ENCODE data around the gene WTIP.

WTIP gene

GRCh38 chr19:34525001-34525400 lies 43.4 kb downstream of the WTIP start:
- no peak for TF ChIP-seq CTCF (IDR thresholded peaks at IDR 0.05; ENCODE audit: low read depth, low read length, missing control alignments)
- no peak overlapping the region for H3K4me3 ChIP-seq (ENCODE audit: low read depth, low read length)
- in situ Hi-C loops (cut with HindIII; ENCODE audit: low sequenced_read_pairs): no loop called here
- DNase-seq (ENCODE audit: low read depth): no peak

GRCh38 chr19:34534206-34534605 lies 52.6 kb downstream of the WTIP start:
- no peak for DNase-seq (ENCODE audit: low read depth)
- TF ChIP-seq CTCF (IDR thresholded peaks at IDR 0.05; ENCODE audit: low read depth, low read length, missing control alignments): no peak
- in situ Hi-C loops (cut with HindIII; ENCODE audit: low sequenced_read_pairs): no loop called here
- no peak overlapping the region for H3K4me3 ChIP-seq (ENCODE audit: low read depth, low read length)

- no peak for DNase-seq (ENCODE audit: low read depth)
- no peak overlapping the region for H3K4me3 ChIP-seq (ENCODE audit: low read depth, low read length)
- in situ Hi-C loops (cut with HindIII; ENCODE audit: low sequenced_read_pairs): no loop called here
- TF ChIP-seq CTCF (IDR thresholded peaks at IDR 0.05; ENCODE audit: low read depth, low read length, missing control alignments): no peak
Measured at GRCh38 chr19:34539396-34539795, 57.8 kb downstream of the WTIP start.

GRCh38 chr19:34540811-34541557 lies 59.4 kb downstream of the WTIP start:
- in situ Hi-C loops (cut with HindIII; ENCODE audit: low sequenced_read_pairs): no loop called here
- no peak overlapping the region for H3K4me3 ChIP-seq (ENCODE audit: low read depth, low read length)
- no peak for DNase-seq (ENCODE audit: low read depth)
- no peak for TF ChIP-seq CTCF (IDR thresholded peaks at IDR 0.05; ENCODE audit: low read depth, low read length, missing control alignments)

- no peak overlapping the region for H3K4me3 ChIP-seq (ENCODE audit: low read depth, low read length)
- in situ Hi-C loops (cut with HindIII; ENCODE audit: low sequenced_read_pairs): loop anchor here (5.0 kb wide), 1 partner anchor 32 kb away; no protein-coding TSS in a partner anchor
- DNase-seq (ENCODE audit: low read depth): no peak
- TF ChIP-seq CTCF (IDR thresholded peaks at IDR 0.05; ENCODE audit: low read depth, low read length, missing control alignments): no peak
Measured at GRCh38 chr19:34549833-34550232, 68.3 kb downstream of the WTIP start.

GRCh38 chr19:34555447-34555846 lies 73.9 kb downstream of the WTIP start:
- peak; percentile 12 for TF ChIP-seq CTCF (IDR thresholded peaks at IDR 0.05; ENCODE audit: low read depth, low read length, missing control alignments)
- no peak for DNase-seq (ENCODE audit: low read depth)
- in situ Hi-C loops (cut with HindIII; ENCODE audit: low sequenced_read_pairs): no loop called here
- no peak overlapping the region for H3K4me3 ChIP-seq (ENCODE audit: low read depth, low read length)
